LoVo (cell line): ENCODE results near the gene BMPR1A.

ENCODE experiments used
- DNase-seq: peaks from one replicate; pipeline ENCODE4 v3.0.0-alpha.2; 2016; ENCODE audit warnings: low spot score

Gene BMPR1A

GRCh38 chr10:86756511-86757112 lies at the start of gene BMPR1A:
Gene BMPR1A, plus strand, starts transcription at chr10:86756619. Its CDS starts 119,400 bp downstream, at chr10:86876019.
- DNase-seq = peak; percentile 1

DNA sequence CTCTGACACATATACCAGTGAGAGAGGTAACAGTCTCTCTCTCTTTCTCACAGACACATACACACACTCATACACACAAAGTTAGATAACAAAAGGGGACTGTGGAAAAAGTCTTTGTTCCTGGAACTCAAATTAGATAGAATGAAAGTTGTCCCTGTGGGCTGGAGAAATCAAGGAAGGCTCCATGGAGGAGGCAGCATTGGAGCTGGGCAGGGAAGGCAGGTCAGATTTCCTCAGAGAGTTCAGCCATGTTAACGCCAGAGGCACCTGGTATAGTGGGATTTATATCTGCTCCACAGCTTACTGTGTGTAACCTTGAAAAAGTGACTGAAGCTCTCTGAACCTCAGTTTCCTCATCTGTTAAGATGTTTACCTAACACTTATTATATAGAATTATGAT lies 49.4 kb upstream of the BMPR1A start:
- no peak for DNase-seq

GRCh38 chr10:86707505-86707904 lies 48.9 kb upstream of the BMPR1A start:
- no peak for DNase-seq

GRCh38 chr10:86708068-86708782 lies 48.2 kb upstream of the BMPR1A start:
- no peak for DNase-seq

GRCh38 chr10:86708783-86709380 lies 47.5 kb upstream of the BMPR1A start:
- no peak for DNase-seq

DNA sequence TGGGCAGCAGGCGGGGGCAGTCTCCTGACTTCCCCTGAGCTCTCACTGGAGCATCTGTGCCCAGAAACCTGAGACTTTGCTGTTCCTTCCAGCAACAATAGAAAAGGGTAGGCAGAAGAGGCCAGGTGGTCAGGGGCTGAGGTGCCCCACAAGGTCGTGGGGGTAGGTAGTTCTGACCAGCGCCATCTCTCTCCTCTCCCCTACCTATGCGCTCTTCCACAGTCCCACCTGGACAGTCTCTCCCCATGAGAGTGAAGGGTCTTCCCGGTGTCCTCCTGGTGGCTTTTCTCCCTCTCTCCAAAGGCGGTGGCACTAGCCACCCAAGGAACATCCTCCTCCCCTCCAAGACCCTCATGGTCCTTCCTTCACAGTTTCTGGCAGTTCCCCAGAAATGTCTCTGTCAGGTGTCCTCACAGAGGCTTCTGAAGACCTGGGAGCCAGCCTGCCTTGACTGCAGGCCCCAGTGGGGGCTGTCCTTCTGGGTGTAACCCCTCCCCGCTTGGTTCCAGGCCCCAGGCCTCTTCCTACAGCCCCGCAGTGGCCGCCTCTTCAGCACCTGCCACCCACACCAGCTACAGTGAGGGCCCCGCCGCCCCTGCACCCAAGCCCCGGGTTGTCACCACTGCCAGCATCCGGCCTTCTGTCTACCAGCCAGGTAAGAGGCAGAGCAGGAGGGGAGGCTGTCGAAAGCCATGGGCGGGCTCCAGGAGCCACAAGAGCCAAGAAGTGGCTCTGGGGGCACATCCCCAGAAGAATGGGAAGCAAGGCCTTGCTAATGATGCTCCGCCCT lies 46.8 kb upstream of the BMPR1A start:
- no peak for DNase-seq

DNA sequence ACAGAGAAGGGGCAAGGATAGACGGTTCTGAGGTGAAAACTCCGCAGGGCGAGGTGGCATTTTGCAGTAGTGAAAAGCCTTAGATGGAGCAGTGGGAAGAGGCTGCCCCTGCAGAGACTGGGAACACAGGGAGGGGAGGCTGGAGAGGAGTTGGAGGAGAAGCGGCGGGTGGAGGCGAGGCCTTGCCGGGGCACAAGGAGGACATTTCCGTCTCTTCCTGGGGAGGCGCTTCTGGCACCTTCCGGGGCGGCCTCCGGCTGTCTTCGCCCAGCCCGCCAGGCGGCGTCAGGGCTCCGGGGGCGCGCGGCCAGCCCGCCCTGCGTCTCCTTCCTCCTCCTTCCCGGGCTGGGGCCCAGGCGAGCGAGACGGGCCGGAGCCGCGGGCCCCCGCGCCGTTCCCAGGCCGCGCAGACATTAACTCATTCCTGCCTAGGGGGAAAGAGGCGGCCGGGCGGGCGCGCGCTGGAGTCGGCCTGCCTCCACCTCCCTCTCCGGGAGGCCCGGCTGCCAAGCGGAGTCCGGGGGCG lies 45.4 kb upstream of the BMPR1A start:
- peak; percentile 89 for DNase-seq

DNA sequence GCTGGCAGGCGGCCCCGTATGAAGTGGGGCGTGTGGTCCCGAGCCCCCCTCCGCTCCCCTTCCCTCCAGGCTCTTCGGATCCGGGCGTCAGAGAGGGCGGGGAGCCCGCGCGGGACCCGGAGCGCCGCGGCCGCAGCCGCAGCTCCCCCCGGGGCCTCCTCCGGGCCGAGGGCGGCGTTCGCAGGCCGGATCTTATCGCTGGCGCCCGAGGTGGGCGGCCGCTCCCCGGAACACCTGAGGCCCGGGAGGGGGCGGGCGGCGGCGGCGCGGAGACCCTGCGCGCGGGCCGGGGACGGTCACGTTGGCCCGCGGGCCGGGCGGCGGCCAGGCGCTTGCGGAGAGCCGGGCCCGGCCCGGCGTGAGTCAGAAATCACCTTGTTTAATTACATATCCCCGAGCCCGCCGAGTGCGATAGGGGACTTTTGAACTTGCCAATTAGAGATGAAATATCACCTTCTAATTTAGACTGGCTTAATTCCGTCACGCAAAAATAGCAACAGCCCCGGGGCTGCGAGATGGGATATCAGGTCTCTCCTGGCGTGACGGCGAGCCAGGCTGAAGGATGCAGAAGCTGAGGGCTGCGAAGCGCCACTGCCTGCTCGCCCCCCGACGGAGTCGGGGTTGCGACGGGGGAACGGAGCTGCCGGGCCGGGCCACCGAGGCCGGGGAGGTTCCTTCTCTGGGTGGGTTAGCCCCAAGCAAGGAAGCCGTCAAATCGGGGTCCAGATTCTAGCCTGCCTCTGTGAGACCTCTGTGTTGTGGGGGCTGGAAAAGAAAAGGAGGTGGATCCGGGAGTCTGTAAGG lies 44.7 kb upstream of the BMPR1A start:
- DNase-seq = peak; percentile 35

DNA sequence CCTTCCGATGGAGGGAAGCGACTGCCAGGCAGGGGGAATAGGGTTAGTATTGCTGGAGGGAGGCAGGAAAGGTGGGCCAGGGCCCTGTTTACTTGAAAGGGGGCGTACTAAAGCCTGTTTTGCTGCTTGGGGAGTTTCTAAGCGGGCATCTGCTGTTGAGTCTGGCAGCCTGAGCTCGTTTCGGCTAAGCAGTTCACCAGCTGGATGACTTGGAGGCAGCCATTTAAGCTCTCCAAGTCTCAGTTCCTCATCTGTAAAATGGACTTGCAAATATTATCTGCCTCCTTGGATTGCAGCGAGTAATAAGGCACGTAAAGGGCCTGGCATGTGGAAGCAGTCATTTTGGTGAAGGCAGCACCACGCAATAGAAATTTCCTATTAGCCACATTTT lies 44.1 kb upstream of the BMPR1A start:
- no peak for DNase-seq

DNA sequence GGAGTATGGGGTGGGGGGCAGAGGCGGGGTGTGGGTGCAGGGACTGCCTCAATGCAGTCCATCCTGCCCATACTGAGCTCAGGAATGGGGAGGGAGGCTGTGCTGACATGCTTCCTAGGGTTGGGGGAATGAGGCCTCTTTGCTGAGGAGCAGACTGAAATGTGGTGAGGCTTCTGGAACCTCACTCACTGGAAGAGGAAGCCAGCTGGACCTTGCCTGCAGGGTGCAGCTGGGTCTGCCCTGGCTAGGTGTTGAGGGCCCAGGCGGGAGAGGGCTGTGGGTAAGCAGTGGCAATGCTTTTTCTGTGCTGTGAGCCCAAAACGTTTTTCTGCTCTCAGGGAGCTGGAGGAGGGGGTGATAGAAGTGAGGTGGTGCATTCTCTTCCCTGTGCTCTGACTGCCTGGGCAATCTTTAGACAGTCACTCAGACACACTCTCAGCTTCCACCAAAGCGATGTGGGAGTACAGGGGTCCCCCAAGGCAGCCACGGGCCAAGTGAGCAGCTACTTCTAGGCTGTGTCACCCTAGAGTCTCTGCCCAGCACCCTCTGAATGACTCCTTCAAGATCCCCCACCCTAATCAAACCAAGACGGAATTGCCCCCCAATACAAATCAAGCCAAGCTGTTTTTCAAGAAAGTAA lies 41.1 kb upstream of the BMPR1A start:
- DNase-seq = no peak

DNA sequence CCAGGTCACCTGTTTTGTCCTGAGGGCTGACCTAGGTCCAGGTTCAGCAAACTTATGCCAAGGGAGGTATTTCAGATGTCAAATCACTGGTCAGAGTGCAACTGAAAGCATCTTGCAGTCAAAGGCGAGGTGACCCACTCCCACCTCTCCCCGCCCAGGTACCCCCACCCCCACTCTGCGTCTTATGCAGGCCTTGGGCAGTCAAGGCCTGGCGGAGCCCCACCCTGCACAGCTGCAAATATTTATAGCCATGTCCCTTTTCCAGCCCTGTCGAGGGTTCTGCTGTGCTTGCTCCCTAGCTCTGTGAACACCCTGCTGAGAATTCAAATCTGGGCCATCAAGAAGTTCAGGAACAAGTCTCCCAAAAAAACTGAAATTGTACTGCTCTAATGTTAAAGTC lies 40.6 kb upstream of the BMPR1A start:
- DNase-seq = no peak

DNA sequence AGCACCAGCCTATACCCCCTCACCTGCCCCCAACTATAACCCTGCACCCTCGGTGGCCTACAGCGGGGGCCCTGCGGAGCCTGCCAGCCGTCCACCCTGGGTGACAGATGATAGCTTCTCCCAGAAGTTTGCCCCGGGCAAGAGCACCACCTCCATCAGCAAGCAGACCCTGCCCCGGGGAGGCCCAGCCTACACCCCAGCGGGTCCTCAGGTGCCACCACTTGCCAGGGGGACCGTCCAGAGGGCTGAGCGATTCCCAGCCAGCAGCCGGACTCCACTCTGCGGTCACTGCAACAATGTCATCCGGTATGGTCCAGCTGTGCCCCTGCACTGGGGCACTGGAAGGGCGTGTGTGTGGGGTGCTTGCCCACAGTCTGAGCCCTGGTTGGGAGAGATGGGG lies 40.0 kb upstream of the BMPR1A start:
- no peak for DNase-seq

- no peak for DNase-seq
Measured at GRCh38 chr10:86718556-86718955, 37.9 kb upstream of the BMPR1A start.

- DNase-seq = no peak
Measured at GRCh38 chr10:86721232-86721631, 35.2 kb upstream of the BMPR1A start.

GRCh38 chr10:86723009-86723408 lies 33.4 kb upstream of the BMPR1A start:
- no peak for DNase-seq

DNA sequence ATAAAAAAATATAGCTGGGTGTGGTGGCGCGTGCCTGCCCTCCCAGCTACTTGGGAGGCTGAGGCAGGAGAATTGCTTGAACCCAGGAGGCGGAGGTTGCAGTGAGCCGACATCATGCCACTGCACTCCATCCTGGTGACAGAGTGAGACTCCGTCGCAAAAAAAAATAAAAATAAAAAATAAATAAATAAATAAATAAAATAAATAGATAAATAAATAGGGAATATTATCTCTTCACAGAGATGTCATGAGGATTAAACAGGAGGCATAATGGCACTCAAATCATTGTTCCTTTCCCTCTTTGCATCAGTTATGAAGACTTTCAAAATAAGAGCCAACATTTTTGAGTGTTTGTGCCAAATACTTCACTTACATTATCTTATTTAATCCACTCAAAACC lies 32.0 kb upstream of the BMPR1A start:
- DNase-seq = no peak

DNA sequence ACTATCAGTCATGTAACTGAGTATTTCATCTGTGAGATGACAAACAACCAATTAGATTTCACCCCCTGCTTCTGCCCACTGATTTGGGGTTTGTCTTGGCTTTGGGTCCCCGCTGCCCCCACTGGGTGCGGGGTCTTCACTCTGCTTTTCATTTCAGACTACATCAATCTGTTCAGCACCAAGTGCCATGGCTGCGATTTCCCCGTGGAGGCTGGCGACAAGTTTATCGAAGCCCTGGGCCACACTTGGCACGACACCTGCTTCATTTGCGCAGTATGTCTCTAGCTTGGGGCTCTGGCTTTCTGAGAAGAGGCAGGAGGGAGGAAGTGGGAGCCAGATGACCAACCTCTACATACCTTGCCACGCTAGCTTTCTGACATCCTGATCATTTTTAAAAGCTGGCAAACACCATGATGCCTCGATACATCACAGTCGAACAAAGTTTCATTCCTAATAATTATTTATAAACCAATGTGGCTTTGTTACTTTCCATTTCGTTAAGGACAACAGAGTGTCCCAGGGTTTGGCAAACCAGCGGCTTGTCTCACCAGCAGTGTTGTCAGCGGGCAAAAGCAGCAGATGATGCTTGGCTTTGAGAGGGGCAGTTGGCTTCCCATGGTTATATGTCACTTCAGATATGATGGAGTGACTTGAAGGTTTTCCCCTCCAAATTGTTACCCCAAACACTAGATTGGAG lies 30.3 kb upstream of the BMPR1A start:
- DNase-seq = no peak

DNA sequence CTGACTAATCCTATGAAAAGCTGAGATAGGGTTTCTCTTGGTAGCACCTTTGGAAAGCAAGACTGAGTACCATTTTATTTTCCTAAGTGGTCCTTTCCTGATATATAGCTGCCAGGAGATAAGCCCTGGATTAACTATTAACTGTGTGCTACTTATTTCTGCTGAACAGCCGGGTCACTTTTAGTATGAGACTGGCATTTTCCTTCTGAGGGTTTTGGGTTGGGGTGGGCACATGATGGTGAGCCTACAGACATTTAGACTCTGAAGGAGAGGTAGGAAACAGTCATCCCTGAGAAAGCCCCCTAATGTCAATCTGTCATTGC lies 29.8 kb upstream of the BMPR1A start:
- DNase-seq = no peak

DNA sequence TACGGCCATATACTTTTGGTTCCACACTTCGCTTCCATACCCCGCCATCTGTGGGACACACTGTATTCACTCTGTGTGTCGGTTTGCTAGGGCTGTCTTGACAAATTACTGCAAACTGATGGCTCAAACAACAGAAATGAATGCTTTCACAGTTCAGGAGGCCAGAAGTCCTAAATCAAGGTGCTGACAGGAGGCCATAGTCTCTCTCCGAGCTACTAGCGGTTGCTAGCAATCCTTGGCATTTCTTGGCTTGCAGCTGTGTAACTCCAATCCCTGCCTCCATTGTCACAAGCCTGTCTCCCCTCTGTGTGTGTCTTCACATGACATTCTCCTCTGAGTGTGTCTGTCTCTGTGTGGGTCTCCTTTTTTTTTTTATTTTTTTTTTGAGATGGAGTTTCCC lies 28.9 kb upstream of the BMPR1A start:
- DNase-seq = no peak

DNA sequence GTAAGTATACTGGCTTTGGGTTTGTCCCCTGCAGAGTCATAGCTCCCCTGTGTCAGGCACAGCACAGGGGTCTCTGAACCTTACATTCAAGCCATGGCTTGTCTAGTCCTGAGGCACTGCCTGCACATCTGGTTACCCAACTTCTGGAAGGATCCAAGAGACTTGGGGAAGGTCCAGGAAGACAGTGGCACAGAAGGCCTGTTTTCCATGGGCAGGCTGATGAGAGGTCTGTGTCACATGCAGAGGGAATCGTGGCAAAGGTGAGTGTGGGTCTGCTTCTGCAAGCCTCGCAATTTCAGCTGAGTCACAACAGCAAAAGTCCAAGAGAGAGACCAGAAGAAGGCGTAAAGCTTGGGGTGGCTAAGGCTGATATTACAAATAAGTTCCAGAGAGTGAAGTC lies 28.4 kb upstream of the BMPR1A start:
- no peak for DNase-seq

DNA sequence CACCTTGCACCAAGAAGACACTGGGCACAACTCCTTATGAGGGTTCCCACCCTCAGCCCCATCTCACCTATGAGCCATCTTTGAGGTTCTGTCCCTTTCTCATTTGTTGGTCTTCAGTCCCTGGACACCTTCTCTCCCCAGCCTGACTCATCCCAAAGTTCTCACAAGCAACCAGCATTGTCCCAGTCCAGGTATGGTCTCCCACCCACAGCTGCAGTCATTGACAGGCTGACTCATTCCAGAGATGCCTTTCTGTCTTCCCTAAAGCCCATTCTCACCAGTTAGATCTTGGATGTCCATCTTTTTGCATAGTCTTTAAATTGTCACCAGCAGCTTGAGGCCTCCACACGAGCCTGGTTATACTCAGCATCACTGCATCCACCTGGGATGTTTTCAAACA lies 26.7 kb upstream of the BMPR1A start:
- DNase-seq = no peak
